HepG2 (cell line): Measurements from ENCODE around the gene NOTUM. TPM values are rescaled to one million over a fixed set of nuclear protein-coding genes. Genes with fewer than 3 reads are reported as not detected.

Experiments used
- ATAC-seq: fragments of 200-7000 bp; cut with Tn5 transposase; 3 replicates; pipeline ENCODE4 v1.9.1; 2020; ENCODE audit warnings: mild to moderate bottlenecking, moderate library complexity
- BruUV-seq: library from RNA; stranded (reverse); fragments of 400-500 nt; replicated peaks from 2 replicates; lab custom pipeline; 2021; lab: Mats Ljungman, UMichigan
- CTCF ChIA-PET: fragments of 300-600 bp; formaldehyde crosslinking; extraction: SDS; loops from one replicate; lab custom pipeline; 2021; ENCODE audit warnings: low total read pairs, inconsistent platforms, low intra/inter-chr PET ratio; lab: Yijun Ruan, JAX
- POLR2A ChIA-PET: fragments of 350-600 bp; sonication (Branson Sonifier 250); formaldehyde crosslinking; loops from one replicate; lab custom pipeline; 2020; ENCODE audit warnings: antibody characterized with exemption, inconsistent platforms; lab: Yijun Ruan, JAX
- DNase-seq: peaks from one replicate; pipeline ENCODE4 v3.0.0-alpha.2; 2015; ENCODE audit warnings: low spot score
- FAIRE-seq: peaks from 3 replicates; lab custom pipeline; 2011; peaks lifted over from hg19 to GRCh38; lab: Jason Lieb, UNC
- H2AFZ ChIP-seq: one replicate; pipeline ENCODE4 v1.6.1; 2011; ENCODE audit warnings: low read length, inconsistent platforms
- H3K27ac ChIP-seq: fragments of 300-600 bp; 3 replicates; pipeline ENCODE4 v1.8.0; 2011; ENCODE audit warnings: mixed run types, mild to moderate bottlenecking, mixed read lengths, low read length, inconsistent platforms; ENCODE audit not compliant: insufficient read depth; ENCODE audit errors: extremely low read length
- H3K27me3 ChIP-seq, 2 experiments: fragments of 200-600 bp in 1 of 2; 2 replicates in 1 of 2; 3 replicates in 1 of 2; pipeline versions ENCODE4 v1.6.0 to v1.8.0; 2011; ENCODE audit warnings: low read length in 2 of 2, mild to moderate bottlenecking in 2 of 2, moderate library complexity in 2 of 2, inconsistent platforms in 1 of 2; ENCODE audit not compliant: insufficient read depth in 2 of 2, control insufficient read depth in 1 of 2
- H3K36me3 ChIP-seq, 2 experiments: fragments of 200-600 bp in 1 of 2; replicated peaks in 1 of 2; 2 replicates in 1 of 2; 3 replicates in 1 of 2; pipeline versions ENCODE4 v1.5.1 to v1.8.0; 2011; ENCODE audit warnings: low read length in 2 of 2, inconsistent platforms in 1 of 2; ENCODE audit not compliant: insufficient read depth in 2 of 2, control insufficient read depth in 1 of 2
- H3K4me1 ChIP-seq: 2 replicates; pipeline ENCODE4 v1.5.1; 2012; ENCODE audit warnings: low read length, inconsistent platforms; ENCODE audit not compliant: insufficient read depth
- H3K4me2 ChIP-seq: 2 replicates; pipeline ENCODE4 v1.6.0; 2011; ENCODE audit warnings: low read depth, low read length, inconsistent platforms
- H3K4me3 ChIP-seq, 3 experiments: fragments of 200-600 bp in 1 of 3; sonication (generic), shearing (Covaris generic) in 1 of 3; replicated peaks in 1 of 3; 2 replicates each; pipeline ENCODE4 v1.5.1; 2011 to 2016; ENCODE audit warnings: low read length in 3 of 3, inconsistent platforms in 2 of 3, low read depth in 2 of 3, mild to moderate bottlenecking in 2 of 3, control low read depth in 1 of 3, mixed read lengths in 1 of 3; ENCODE audit not compliant: insufficient read depth in 1 of 3
- H3K79me2 ChIP-seq: one replicate; pipeline ENCODE4 v1.6.1; 2011; ENCODE audit warnings: low read length, inconsistent platforms; ENCODE audit not compliant: insufficient read depth
- H3K9ac ChIP-seq: 2 replicates; pipeline ENCODE4 v1.6.0; 2011; ENCODE audit warnings: mild to moderate bottlenecking, low read depth, low read length, inconsistent platforms; ENCODE audit not compliant: insufficient read depth
- H3K9me3 ChIP-seq: 2 replicates; pipeline ENCODE4 v1.5.1; 2012; ENCODE audit warnings: mild to moderate bottlenecking, low read length
- H4K20me1 ChIP-seq: 2 replicates; pipeline ENCODE4 v1.6.0; 2011; ENCODE audit warnings: inconsistent platforms, mild to moderate bottlenecking, low read length, moderate library complexity; ENCODE audit not compliant: insufficient read depth
- ASH2L ChIP-seq: fragments of 300-600, 200-600 bp; sonication (generic); IDR thresholded peaks from 2 replicates; pipeline ENCODE4 v1.7.0; 2017; ENCODE audit warnings: low read depth, mild to moderate bottlenecking, moderate library complexity, mixed read lengths, low read length; ENCODE audit not compliant: insufficient read length
- BCLAF1 ChIP-seq: fragments of 450-650 bp; IDR thresholded peaks from 2 replicates; pipeline ENCODE4 v1.6.1; 2017; ENCODE audit warnings: mild to moderate bottlenecking
- DMTF1 ChIP-seq: sonication (generic); formaldehyde crosslinking; IDR thresholded peaks from 2 replicates; pipeline ENCODE4 v1.4.0; 2020; ENCODE audit warnings: mild to moderate bottlenecking, missing genetic modification reagents
- KAT8 ChIP-seq: IDR thresholded peaks from 2 replicates; pipeline ENCODE4 v1.6.1; 2016; ENCODE audit warnings: missing genetic modification reagents, missing compliant biosample characterization
- MXI1 ChIP-seq: IDR thresholded peaks from 3 replicates; pipeline ENCODE4 v1.6.1; 2012; ENCODE audit warnings: low read depth, low read length, inconsistent platforms, borderline replicate concordance
- REL ChIP-seq: sonication (generic); formaldehyde crosslinking; conservative IDR thresholded peaks from 2 replicates; pipeline ENCODE4 v1.8.0; 2022; ENCODE audit warnings: mild to moderate bottlenecking, missing genetic modification reagents, moderate library complexity
- TRAFD1 ChIP-seq: sonication (generic); formaldehyde crosslinking; IDR thresholded peaks from 2 replicates; pipeline ENCODE4 v1.5.1; 2020; ENCODE audit warnings: missing genetic modification reagents, mild to moderate bottlenecking, borderline replicate concordance
- YEATS2 ChIP-seq: sonication (generic); formaldehyde crosslinking; IDR thresholded peaks from 2 replicates; pipeline ENCODE4 v1.4.0; 2020; ENCODE audit warnings: missing genetic modification reagents, borderline replicate concordance
- ZBTB42 ChIP-seq: sonication (generic); formaldehyde crosslinking; IDR thresholded peaks from 2 replicates; pipeline ENCODE4 v1.5.0; 2020; ENCODE audit warnings: mild to moderate bottlenecking, missing genetic modification reagents
- ZNF160 ChIP-seq: sonication (generic); formaldehyde crosslinking; IDR thresholded peaks from 2 replicates; pipeline ENCODE4 v1.8.0; 2022; ENCODE audit warnings: mild to moderate bottlenecking, inconsistent platforms, missing genetic modification reagents
- ZNF484 ChIP-seq: sonication (generic); formaldehyde crosslinking; IDR thresholded peaks from 2 replicates; pipeline ENCODE4 v1.5.1; 2020; ENCODE audit warnings: mild to moderate bottlenecking, low read depth, missing genetic modification reagents, borderline replicate concordance
- WGBS: methylation state at CpG from one replicate; pipeline ENCODE4 v1.1.6; 2017; ENCODE audit warnings: low lambda C conversion rate; 5-methylcytosine and 5-hydroxymethylcytosine counted together
- in situ Hi-C: cut with HindIII; loops from 2 replicates; pipeline ENCODE4 v1.10.0; 2017; ENCODE audit warnings: low pct_unique_long_range_greater_than_20kb; ENCODE audit not compliant: extremely low pct_ligation_motif_present
- intact Hi-C: fragments of 100-400 bp; cut with micrococcal nuclease; formaldehyde crosslinking; loops from one replicate; pipeline ENCODE4 v1.10.0; 2022; ENCODE audit not compliant: unreplicated experiment
- polyA plus RNA-seq, 8 experiments: library from polyadenylated mRNA; depleted of rRNA in 3 of 8; stranded (reverse) in 7 of 8; unstranded in 1 of 8; fragments of >200 nt; fragmentation: Illumina TruSeq in 4 of 8; extraction: Trizol in 4 of 8; gene quantifications; 2 replicates each; pipeline versions ENCODE4 v1.2.1 to v1.2.3, GENCODE V29; 2011 to 2016; ENCODE audit warnings: low read depth in 4 of 8, missing spikeins in 1 of 8, mixed read lengths in 1 of 8; ENCODE audit not compliant: insufficient read depth in 1 of 8
- total RNA-seq, 5 experiments: library from RNA; depleted of rRNA; stranded (reverse); fragments of >200 nt; fragmentation: Illumina TruSeq; extraction: Trizol; gene quantifications; 2 replicates each; pipeline ENCODE4 v1.2.3, GENCODE V29; 2016; ENCODE audit warnings: low read depth in 1 of 5

Gene NOTUM
- total and polyA plus RNA-seq, 2 of the 13 experiments (the other 11 are each of a cell fraction or from before 2014, with no cell fraction given), result 150 to 160 TPM

- H3K4me1 ChIP-seq, result peaks cover 55% of the 10 kb centered on the region
- WGBS, result 3% methylated on average over 36 of the region's 76 CpGs
- H3K79me2 ChIP-seq, result peaks cover 26% of the 10 kb centered on the region
- no TSS peak for BruUV-seq
- no peaks in the 10 kb centered on the region for H3K27me3 ChIP-seq
- POLR2A ChIA-PET, result interaction anchor here (0.9 to 14.1 kb wide), 11 partner anchors 10 to 250 kb away, joined by 3 to 382 read pairs (median 4); partner anchors contain the start of genes CENPX, LRRC45 and NOTUM
- H2AFZ ChIP-seq, result no peak within 1 kb of the TSS
- H3K4me3 ChIP-seq, result peak within 1 kb of the TSS; percentile 86 to 92 (median 87)
- CTCF ChIA-PET, result interaction anchor here (1.7 to 5.6 kb wide), 2 partner anchors 17 to 42 kb away, joined by 3 to 25 read pairs; partner anchors contain the start of gene NOTUM
- no peaks in the 10 kb centered on the region for H4K20me1 ChIP-seq
- peaks cover 1 to 13% of the 10 kb centered on the region in 2 experiments; a peak in 4 of 5 replicates for H3K36me3 ChIP-seq
- intact Hi-C loops, result loop anchor here (1.0 to 10.0 kb wide), 2 partner anchors 15 to 117 kb away; partner anchors contain the start of gene FASN
- H3K4me2 ChIP-seq, result peak within 1 kb of the TSS; percentile 97
- DNase-seq, result peak; percentile 80
- peak within 1 kb of the TSS; percentile 85 for H3K27ac ChIP-seq
- H3K9me3 ChIP-seq, result peaks cover 13% of the 10 kb centered on the region
- in situ Hi-C loops, result no loop called here
- H3K9ac ChIP-seq, result peak within 1 kb of the TSS; percentile 95
- FAIRE-seq, result no peak
- peak; percentile 85 for ATAC-seq
- TF ChIP-seq TRAFD1 (CRISPR knock-in tag) (no peak), ASH2L (peak; percentile 95), ZBTB42 (CRISPR knock-in tag) (peak; percentile 26; the same call in 1 of the 2 replicates), DMTF1 (CRISPR knock-in tag) (no peak), MXI1 (peak; percentile 98; the same call in 2 of the 3 replicates), BCLAF1 (no peak), ZNF160 (CRISPR knock-in tag) (0 out of 2 replicates have a peak, but pooled peaks have one; percentile 33), REL (CRISPR knock-in tag) (no peak), KAT8 (CRISPR knock-in tag) (peak; percentile 85; the same call in 1 of the 2 replicates), ZNF484 (peak; percentile 69; the same call in 1 of the 2 replicates), YEATS2 (CRISPR knock-in tag) (peak; percentile 62)
These were observed 16.3 kb upstream of the NOTUM start, which contains the start of gene ASPSCR1 for GRCh38 chr17:81977211-81977808. Gene ASPSCR1, plus strand, starts transcription at chr17:81977629. Its CDS starts 18 bp downstream, at chr17:81977647.
